DOHH2 (cell line): ENCODE data around the gene SETMAR.

Experiments
- EZH2phosphoT487 ChIP-seq: fragments of 200-600 bp; sonication (generic); IDR thresholded peaks from 2 replicates; pipeline ENCODE4 v1.6.1; 2017; ENCODE audit warnings: borderline replicate concordance, mild to moderate bottlenecking, antibody characterized with exemption, low read length, moderate library complexity, mixed read lengths
- TF ChIP-seq, protein P1 (sequence below): fragments of 200-600 bp; sonication (generic); IDR thresholded peaks from one replicate; pipeline ENCODE4 v1.5.1; 2014; ENCODE audit warnings: antibody characterized with exemption, mild to moderate bottlenecking, low read depth, low read length; ENCODE audit not compliant: poor library complexity, severe bottlenecking

DNA sequence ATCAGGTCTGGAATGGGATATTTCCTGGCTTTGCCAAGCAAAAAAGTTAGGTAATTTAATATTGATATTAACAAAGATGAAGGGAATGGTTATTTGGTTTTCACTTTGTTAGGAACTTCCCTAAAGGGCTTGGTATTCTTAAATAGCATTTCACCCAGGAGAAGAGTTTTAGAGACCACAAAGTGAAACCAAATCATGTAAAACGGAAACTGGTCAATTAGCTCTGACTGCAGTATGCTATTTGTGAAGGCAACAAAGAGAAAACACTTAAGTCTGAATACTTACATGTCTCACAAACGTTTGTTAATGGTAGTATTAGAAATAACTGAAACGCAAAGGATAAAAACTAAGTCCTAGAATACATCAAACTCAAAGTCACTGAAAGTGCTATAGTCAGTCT, 32.4 kb upstream of the SETMAR start:
- TF ChIP-seq, protein P1, sequence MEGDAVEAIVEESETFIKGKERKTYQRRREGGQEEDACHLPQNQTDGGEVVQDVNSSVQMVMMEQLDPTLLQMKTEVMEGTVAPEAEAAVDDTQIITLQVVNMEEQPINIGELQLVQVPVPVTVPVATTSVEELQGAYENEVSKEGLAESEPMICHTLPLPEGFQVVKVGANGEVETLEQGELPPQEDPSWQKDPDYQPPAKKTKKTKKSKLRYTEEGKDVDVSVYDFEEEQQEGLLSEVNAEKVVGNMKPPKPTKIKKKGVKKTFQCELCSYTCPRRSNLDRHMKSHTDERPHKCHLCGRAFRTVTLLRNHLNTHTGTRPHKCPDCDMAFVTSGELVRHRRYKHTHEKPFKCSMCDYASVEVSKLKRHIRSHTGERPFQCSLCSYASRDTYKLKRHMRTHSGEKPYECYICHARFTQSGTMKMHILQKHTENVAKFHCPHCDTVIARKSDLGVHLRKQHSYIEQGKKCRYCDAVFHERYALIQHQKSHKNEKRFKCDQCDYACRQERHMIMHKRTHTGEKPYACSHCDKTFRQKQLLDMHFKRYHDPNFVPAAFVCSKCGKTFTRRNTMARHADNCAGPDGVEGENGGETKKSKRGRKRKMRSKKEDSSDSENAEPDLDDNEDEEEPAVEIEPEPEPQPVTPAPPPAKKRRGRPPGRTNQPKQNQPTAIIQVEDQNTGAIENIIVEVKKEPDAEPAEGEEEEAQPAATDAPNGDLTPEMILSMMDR: no peak
- no peak for TF ChIP-seq EZH2phosphoT487
